ENCODE results near the gene ZBTB6. TPM values are rescaled to one million over a fixed set of nuclear protein-coding genes. Genes with fewer than 3 reads are reported as not detected.
A peak's percentile ranks its signal among the peaks of the same experiment; 100 is the strongest.

ZBTB6 gene
- polyA plus RNA-seq (2013, experiment 1 of 2; ENCODE audit: insufficient read length), result 7.5 TPM
- polyA plus RNA-seq (2013, experiment 2 of 2; ENCODE audit: insufficient read length), result 8.8 TPM

- peak; percentile 90 for DNase-seq
Observed at GRCh38 chr9:122912964-122913673, at the start of gene ZBTB6. Gene ZBTB6 (minus strand): TSS chr9:122913323. CDS start chr9:122912072, 1,251 bp downstream.

GRCh38 chr9:122961139-122961538 is 48.0 kb upstream of the ZBTB6 start:
- DNase-seq, result no peak

GRCh38 chr9:122955961-122956360 is 42.8 kb upstream of the ZBTB6 start:
- DNase-seq, result no peak

GRCh38 chr9:122954253-122954691 is 41.1 kb upstream of the ZBTB6 start:
- peak; percentile 55 for DNase-seq

GRCh38 chr9:122951056-122951455 is 37.9 kb upstream of the ZBTB6 start:
- no peak for DNase-seq

GRCh38 chr9:122950263-122950662 is 37.1 kb upstream of the ZBTB6 start:
- no peak for DNase-seq

- peak; percentile 36 for DNase-seq
Observed at GRCh38 chr9:122949696-122950095, 36.6 kb upstream of the ZBTB6 start.

GRCh38 chr9:122948313-122948712 is 35.2 kb upstream of the ZBTB6 start:
- no peak for DNase-seq

GRCh38 chr9:122946461-122947005 is 33.4 kb upstream of the ZBTB6 start:
- DNase-seq, result no peak

- peak; percentile 25 for DNase-seq
Observed at GRCh38 chr9:122944960-122945888, 32.1 kb upstream of the ZBTB6 start.

- peak; percentile 48 for DNase-seq
Observed at GRCh38 chr9:122941582-122942234, 28.6 kb upstream of the ZBTB6 start.

GRCh38 chr9:122940749-122941581 is 27.8 kb upstream of the ZBTB6 start, which contains the start of gene RABGAP1:
Gene RABGAP1 (plus strand): TSS chr9:122941020. CDS start chr9:122957060, 16,040 bp downstream.
- DNase-seq, result peak; percentile 98

- no peak for DNase-seq
Observed at GRCh38 chr9:122940454-122940748, 27.3 kb upstream of the ZBTB6 start.

- no peak for DNase-seq
Observed at GRCh38 chr9:122939601-122940000, 26.5 kb upstream of the ZBTB6 start.

- DNase-seq, result no peak
Observed at GRCh38 chr9:122936883-122937282, 23.8 kb upstream of the ZBTB6 start.

- no peak for DNase-seq
Observed at GRCh38 chr9:122936464-122936863, 23.3 kb upstream of the ZBTB6 start.

GRCh38 chr9:122931226-122932121 is 18.4 kb upstream of the ZBTB6 start, which contains the start of gene ZBTB26:
Gene ZBTB26 (minus strand): TSS chr9:122931512. CDS start chr9:122919934, 11,578 bp downstream.
- DNase-seq, result peak; percentile 96

GRCh38 chr9:122930541-122931225 is 17.6 kb upstream of the ZBTB6 start:
- DNase-seq, result no peak

- no peak for DNase-seq
Observed at GRCh38 chr9:122929796-122930354, 16.8 kb upstream of the ZBTB6 start.
